IMR-90 (cell line): ENCODE measurements around the gene BCL11A. TPM values are rescaled to one million over a fixed set of nuclear protein-coding genes. Genes with fewer than 3 reads are reported as not detected.

ENCODE experiments used
- ATAC-seq: fragments of 200-7000 bp; cut with Tn5 transposase; 2 replicates; pipeline ENCODE4 v1.9.1; 2020; ENCODE audit warnings: low read depth, mild to moderate bottlenecking, moderate library complexity
- BruUV-seq: library from RNA; stranded (reverse); fragments of 400-500 nt; replicated peaks from 2 replicates; lab custom pipeline; 2021; lab: Mats Ljungman, UMichigan
- CTCF ChIA-PET: fragments of 300-600 bp; formaldehyde crosslinking; extraction: SDS; loops from one replicate; lab custom pipeline; 2021; ENCODE audit warnings: antibody characterized with exemption; lab: Yijun Ruan, JAX
- POLR2A ChIA-PET: fragments of 300-600 bp; sonication (Branson Sonifier 250); formaldehyde crosslinking; loops from one replicate; lab custom pipeline; 2022; ENCODE audit warnings: antibody characterized with exemption; ENCODE audit not compliant: unreplicated experiment; lab: Charles Lee
- DNase-seq: peaks from one replicate; pipeline ENCODE4 v3.0.0; 2013
- H2AFZ ChIP-seq: replicated peaks from 2 replicates; pipeline ENCODE3; 2013; ENCODE audit warnings: low read length, mild to moderate bottlenecking; ENCODE audit not compliant: poor library complexity
- H2AK5ac ChIP-seq: 2 replicates; pipeline ENCODE4 v1.6.1; 2013; ENCODE audit warnings: low read depth, low read length, inconsistent platforms
- H2AK9ac ChIP-seq: replicated peaks from 2 replicates; pipeline ENCODE3; 2013; ENCODE audit warnings: mild to moderate bottlenecking, low read depth, low read length, moderate library complexity; ENCODE audit not compliant: poor library complexity
- H2BK120ac ChIP-seq: 2 replicates; pipeline ENCODE4 v1.6.1; 2013; ENCODE audit warnings: low read depth, low read length, inconsistent platforms
- H2BK15ac ChIP-seq: 3 replicates; pipeline ENCODE4 v1.6.1; 2013; ENCODE audit warnings: low read depth, low read length, inconsistent platforms
- H2BK20ac ChIP-seq: 2 replicates; pipeline ENCODE4 v1.6.1; 2013; ENCODE audit warnings: low read depth, mild to moderate bottlenecking, inconsistent platforms, low read length, moderate library complexity
- H2BK5ac ChIP-seq: 2 replicates; pipeline ENCODE4 v1.6.1; 2013; ENCODE audit warnings: mild to moderate bottlenecking, low read depth, low read length, inconsistent platforms; ENCODE audit not compliant: poor library complexity, severe bottlenecking
- H3K14ac ChIP-seq: replicated peaks from 2 replicates; pipeline ENCODE4 v1.6.1; 2013; ENCODE audit warnings: low read depth, low read length, inconsistent platforms
- H3K18ac ChIP-seq: 2 replicates; pipeline ENCODE4 v1.6.1; 2013; ENCODE audit warnings: low read depth, low read length, control low read depth
- H3K23ac ChIP-seq: 2 replicates; pipeline ENCODE4 v1.6.1; 2013; ENCODE audit warnings: low read depth, low read length, inconsistent platforms
- H3K27ac ChIP-seq: 2 replicates; pipeline ENCODE4 v1.5.1; 2013; ENCODE audit warnings: mild to moderate bottlenecking, control low read depth, low read length; ENCODE audit not compliant: insufficient read depth
- H3K27me3 ChIP-seq: 2 replicates; pipeline ENCODE4 v1.6.1; 2013; ENCODE audit warnings: low read length; ENCODE audit not compliant: control insufficient read depth, insufficient read depth
- H3K36me3 ChIP-seq: 2 replicates; pipeline ENCODE4 v1.6.1; 2013; ENCODE audit warnings: low read length, mixed read lengths; ENCODE audit not compliant: control insufficient read depth, insufficient read depth
- H3K4ac ChIP-seq: 2 replicates; pipeline ENCODE4 v1.6.1; 2013; ENCODE audit warnings: low read depth, low read length, inconsistent platforms
- H3K4me1 ChIP-seq: 2 replicates; pipeline ENCODE4 v1.6.1; 2013; ENCODE audit warnings: low read length, mixed read lengths; ENCODE audit not compliant: control insufficient read depth, insufficient read depth
- H3K4me2 ChIP-seq: 2 replicates; pipeline ENCODE4 v1.6.1; 2013; ENCODE audit warnings: low read depth, mild to moderate bottlenecking, control low read depth, low read length, moderate library complexity
- H3K4me3 ChIP-seq: 2 replicates; pipeline ENCODE4 v1.5.1; 2013; ENCODE audit warnings: low read depth, mild to moderate bottlenecking, control low read depth, low read length, moderate library complexity; ENCODE audit not compliant: insufficient read depth
- H3K56ac ChIP-seq: 2 replicates; pipeline ENCODE4 v1.6.1; 2013; ENCODE audit warnings: low read length, inconsistent platforms; ENCODE audit not compliant: insufficient read depth; ENCODE audit errors: extremely low read depth
- H3K79me1 ChIP-seq, 2 experiments: 2 replicates each; pipeline ENCODE4 v1.6.1; 2013; ENCODE audit warnings: low read length in 2 of 2, inconsistent platforms in 1 of 2, low read depth in 1 of 2
- H3K9ac ChIP-seq: 2 replicates; pipeline ENCODE4 v1.6.1; 2013; ENCODE audit warnings: low read depth, low read length, control low read depth
- H3K9me1 ChIP-seq: 2 replicates; pipeline ENCODE4 v1.6.1; 2013; ENCODE audit warnings: low read length, inconsistent platforms; ENCODE audit not compliant: insufficient read depth
- H3K9me3 ChIP-seq: 2 replicates; pipeline ENCODE4 v1.6.1; 2013; ENCODE audit warnings: low read length; ENCODE audit not compliant: control insufficient read depth, insufficient read depth
- H4K20me1 ChIP-seq: 2 replicates; pipeline ENCODE4 v1.6.1; 2013; ENCODE audit warnings: low read length, inconsistent platforms; ENCODE audit not compliant: insufficient read depth
- H4K5ac ChIP-seq: 2 replicates; pipeline ENCODE4 v1.6.1; 2013; ENCODE audit warnings: mild to moderate bottlenecking, low read depth, low read length, control low read depth
- H4K8ac ChIP-seq, 2 experiments: 2 replicates each; pipeline ENCODE4 v1.6.1; 2013; ENCODE audit warnings: low read depth in 2 of 2, low read length in 2 of 2, control low read depth in 1 of 2, inconsistent platforms in 1 of 2
- H4K91ac ChIP-seq: 2 replicates; pipeline ENCODE4 v1.6.1; 2013; ENCODE audit warnings: low read depth, low read length, inconsistent platforms; ENCODE audit not compliant: insufficient read depth
- CHD1 ChIP-seq: IDR thresholded peaks from 2 replicates; pipeline ENCODE4 v1.6.1; 2012; ENCODE audit warnings: low read depth, low read length, improper control_type of control experiment
- ELK1 ChIP-seq: fragments of 150-350 bp; IDR thresholded peaks from 2 replicates; pipeline ENCODE4 v1.6.1; 2016; ENCODE audit warnings: low read depth, mild to moderate bottlenecking, low read length, moderate library complexity, borderline replicate concordance
- FOS ChIP-seq: fragments of 150-350 bp; IDR thresholded peaks from 2 replicates; pipeline ENCODE4 v1.6.1; 2016; ENCODE audit warnings: low read depth, low read length
- MAFK ChIP-seq: IDR thresholded peaks from 2 replicates; pipeline ENCODE4 v1.6.1; 2012; ENCODE audit warnings: low read depth, low read length, improper control_type of control experiment
- MAZ ChIP-seq: IDR thresholded peaks from 2 replicates; pipeline ENCODE4 v1.6.1; 2012; ENCODE audit warnings: low read depth, mild to moderate bottlenecking, low read length, improper control_type of control experiment, moderate library complexity, borderline replicate concordance
- POLR2A ChIP-seq: IDR thresholded peaks from 2 replicates; pipeline ENCODE4 v1.6.1; 2012; ENCODE audit warnings: mild to moderate bottlenecking, low read depth, low read length
- RCOR1 ChIP-seq: IDR thresholded peaks from 2 replicates; pipeline ENCODE4 v1.6.1; 2012; ENCODE audit warnings: mild to moderate bottlenecking, low read length, improper control_type of control experiment; ENCODE audit not compliant: insufficient replicate concordance
- RFX5 ChIP-seq: IDR thresholded peaks from 2 replicates; pipeline ENCODE4 v1.8.0; 2012; ENCODE audit warnings: low read depth, mild to moderate bottlenecking, low read length, moderate library complexity
- SMC3 ChIP-seq: fragments of 150-350 bp; IDR thresholded peaks from 2 replicates; pipeline ENCODE4 v1.6.1; 2016; ENCODE audit warnings: low read depth, mild to moderate bottlenecking, antibody characterized with exemption, low read length, moderate library complexity
- USF2 ChIP-seq: fragments of 150-350 bp; IDR thresholded peaks from 2 replicates; pipeline ENCODE4 v1.6.1; 2017; ENCODE audit warnings: mild to moderate bottlenecking, antibody characterized with exemption, low read length, low read depth
- WGBS, 2 experiments: methylation state at CpG; one replicate each; pipeline versions ENCODE4 v1.1.5 to v1.1.7; 2013; ENCODE audit warnings: missing lambda C conversion rate in 2 of 2; ENCODE audit not compliant: insufficient read length in 1 of 2; ENCODE audit errors: extremely low coverage in 2 of 2; 5-methylcytosine and 5-hydroxymethylcytosine counted together
- dilution Hi-C: fragments of 300-500 bp; cut with HindIII; formaldehyde crosslinking; loops from one replicate; pipeline ENCODE4 v1.14.3; 2018; ENCODE audit warnings: low sequenced_read_pairs; ENCODE audit not compliant: unreplicated experiment
- in situ Hi-C: fragments of 300-500 bp; cut with MboI; formaldehyde crosslinking; loops from 3 replicates; pipeline ENCODE4 v1.14.3; 2019; ENCODE audit warnings: low sequenced_read_pairs, inconsistent platforms, mixed read lengths
- intact Hi-C: fragments of 100-400 bp; cut with micrococcal nuclease; formaldehyde crosslinking; loops from 2 replicates; pipeline ENCODE4 v1.10.0; 2022
- polyA plus RNA-seq, 3 experiments: library from polyadenylated mRNA; depleted of rRNA; stranded (reverse); fragments of >200 nt; gene quantifications; 2 replicates each; pipeline ENCODE4 v1.2.3, GENCODE V29; 2012; ENCODE audit warnings: low replicate concordance in 1 of 3
- total RNA-seq: library from RNA; depleted of rRNA; stranded (reverse); fragments of >200 nt; gene quantifications from 2 replicates; pipeline ENCODE4 v1.2.3, GENCODE V29; 2012

The BCL11A gene
- total and polyA plus RNA-seq, 2 of the 4 experiments (the other 2 are of a cell fraction) = 1.0 to 1.1 TPM

GRCh38 chr2:60570251-60570650 is 16.8 kb upstream of the BCL11A start:
- CTCF ChIA-PET = interaction anchor here (0.6 to 2.8 kb wide), 5 partner anchors 9 to 32 kb away, joined by 3 to 13 read pairs (median 3); no protein-coding TSS in a partner anchor
- Histone ChIP-seq H3K9ac (no peak overlapping the region), H2BK15ac (no peak overlapping the region), H3K4me3 (no peak overlapping the region), H4K20me1 (no peaks in the 10 kb centered on the region), H2AK9ac (no peak overlapping the region), H3K27me3 (peaks cover 27% of the 10 kb centered on the region), H2BK5ac (no peak overlapping the region), H3K27ac (no peak overlapping the region), H2AFZ (no peak overlapping the region), H3K23ac (no peak overlapping the region), H3K9me3 (no peaks in the 10 kb centered on the region), H4K5ac (no peak overlapping the region), H4K91ac (no peak overlapping the region), H3K36me3 (no peaks in the 10 kb centered on the region), H3K18ac (no peak overlapping the region), H4K8ac (no peak overlapping the region), H3K4me1 (no peaks in the 10 kb centered on the region), H3K4me2 (no peak overlapping the region), H2BK120ac (no peak overlapping the region), H3K56ac (no peak overlapping the region), H3K14ac (no peak overlapping the region), H3K9me1 (no peaks in the 10 kb centered on the region), H2AK5ac (no peak overlapping the region), H3K4ac (no peak overlapping the region), H3K79me1 (no peaks in the 10 kb centered on the region), H2BK20ac (no peak overlapping the region)
- in situ Hi-C loops = no loop called here
- no TSS peak for BruUV-seq
- TF ChIP-seq RCOR1 (no peak), FOS (no peak), CHD1 (no peak), RFX5 (no peak), SMC3 (no peak), USF2 (no peak), ELK1 (no peak), MAZ (no peak), POLR2A (no peak), MAFK (no peak)
- DNase-seq = no peak
- WGBS, 2 experiments = no CpG with 5 or more reads among the region's 9 CpGs
- dilution Hi-C loops = no loop called here
- POLR2A ChIA-PET = no interaction called here
- no peak for ATAC-seq
- intact Hi-C loops = no loop called here
